Measurements from ENCODE around the gene INPP5J.

DNA sequence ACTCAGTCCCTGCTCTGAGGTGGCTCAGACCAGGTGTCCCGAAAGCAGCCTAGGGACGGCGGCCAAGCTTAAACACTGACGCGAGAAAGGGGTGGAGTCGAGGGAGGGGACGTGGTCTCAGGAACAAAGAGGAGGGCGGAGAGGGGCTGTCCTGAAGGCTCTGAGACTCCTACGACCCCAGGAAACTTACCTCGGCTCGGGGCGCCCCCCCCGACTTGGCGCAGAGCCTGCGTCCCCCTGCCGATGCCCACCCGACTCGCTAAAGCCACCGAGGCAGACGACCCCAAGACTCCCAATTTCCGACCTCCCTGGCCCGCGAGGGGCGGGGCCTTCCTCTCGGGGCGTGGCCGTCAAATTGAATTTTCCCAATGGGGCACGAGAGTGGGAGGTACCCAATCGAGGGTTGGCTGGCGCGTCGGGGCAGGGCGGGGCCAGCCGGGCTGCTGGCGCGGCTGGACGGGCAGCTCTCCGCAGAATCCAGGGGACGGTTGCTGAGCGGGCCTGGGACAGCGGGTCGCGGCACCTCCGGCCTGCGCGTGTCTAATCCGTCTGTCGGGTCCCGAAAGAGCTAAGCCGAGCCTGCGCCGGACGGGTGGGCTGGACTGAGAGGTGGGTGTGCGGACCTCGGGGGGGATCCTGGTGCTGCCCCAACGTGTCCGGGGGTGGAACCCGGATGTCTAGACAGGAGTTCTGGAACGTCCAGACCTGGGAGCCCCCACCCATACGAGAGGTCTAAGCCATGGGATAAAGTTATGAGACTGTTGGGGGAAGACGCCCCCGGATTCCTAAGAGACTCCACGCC is 41.7 kb upstream of the INPP5J start, which contains the start of gene SMTN:
- no peak for TF ChIP-seq YY1 (IDR thresholded peaks at IDR 0.05; ENCODE audit: insufficient read depth, insufficient read length)
- no peak for TF ChIP-seq ZNF274 (IDR thresholded peaks at IDR 0.05; ENCODE audit: low read depth, low read length)

Data from NT2/D1 (cell line).